SKM-1 (cell line): ENCODE data around the gene NTN4.
"Not testable (repeated sequence)": the region's sequence is repeated elsewhere in the genome, so short reads cannot be mapped to it uniquely, and the experiment has no call there.

Experiments
- DNase-seq: peaks from one replicate; lab custom pipeline; 2025; ENCODE audit not compliant: unreplicated experiment; lab: John Stamatoyannopoulos, UW

The NTN4 gene

GRCh38 chr12:95629392-95629791, 161.2 kb downstream of the NTN4 start:
- DNase-seq, result no peak

DNA sequence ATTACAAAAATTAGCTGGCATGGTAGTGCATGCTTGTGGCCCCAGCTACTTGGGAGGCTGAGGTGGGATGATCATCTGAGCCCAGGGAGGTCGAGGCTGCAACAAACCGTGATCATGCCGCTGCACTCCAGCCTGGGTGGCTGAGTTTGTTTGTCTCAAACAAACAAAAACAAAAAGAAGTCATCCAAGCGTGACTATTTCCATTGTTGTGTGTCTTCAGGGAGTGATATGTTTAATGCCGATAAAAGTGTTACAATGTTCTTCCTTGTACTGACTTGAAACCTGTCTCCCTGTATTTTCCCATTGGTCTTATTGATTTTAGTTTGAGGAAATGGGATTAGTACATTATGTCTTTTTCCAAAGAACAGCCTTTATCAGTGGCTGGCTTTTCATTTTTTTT, 163.7 kb downstream of the NTN4 start:
- DNase-seq, result no peak

GRCh38 chr12:95625012-95625411, 165.6 kb downstream of the NTN4 start:
- no peak for DNase-seq

GRCh38 chr12:95624589-95624988, 166.0 kb downstream of the NTN4 start:
- DNase-seq, result no peak

GRCh38 chr12:95623554-95624170, 166.9 kb downstream of the NTN4 start:
- no peak for DNase-seq

- DNase-seq, result no peak
These were observed 167.7 kb downstream of the NTN4 start for GRCh38 chr12:95622879-95623278.

GRCh38 chr12:95621725-95622124, 168.8 kb downstream of the NTN4 start:
- no peak for DNase-seq

DNA sequence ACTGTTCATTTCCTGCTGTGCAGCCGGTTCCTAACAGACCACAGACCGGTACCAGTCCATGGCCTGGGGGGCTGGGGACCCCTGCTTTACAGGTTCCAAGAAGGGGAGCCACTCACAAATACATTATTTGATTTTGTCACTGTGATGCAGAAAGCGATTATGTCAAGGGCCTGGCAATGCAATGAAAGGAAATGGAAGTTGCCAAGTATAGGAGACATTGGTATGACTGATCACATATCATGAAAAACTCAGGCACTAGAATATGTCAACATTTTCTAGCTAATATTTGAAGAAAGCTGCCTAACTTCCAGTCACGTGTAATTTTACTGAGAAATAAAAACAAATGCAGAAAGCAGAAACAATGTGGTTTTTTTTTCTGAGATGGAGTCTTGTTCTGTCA, 170.4 kb downstream of the NTN4 start:
- DNase-seq, result no peak

GRCh38 chr12:95616470-95616869, 174.1 kb downstream of the NTN4 start:
- not testable (repeated sequence) for DNase-seq

GRCh38 chr12:95615749-95616148, 174.8 kb downstream of the NTN4 start:
- DNase-seq, result no peak

GRCh38 chr12:95614390-95614982, 176.1 kb downstream of the NTN4 start:
- DNase-seq, result no peak

DNA sequence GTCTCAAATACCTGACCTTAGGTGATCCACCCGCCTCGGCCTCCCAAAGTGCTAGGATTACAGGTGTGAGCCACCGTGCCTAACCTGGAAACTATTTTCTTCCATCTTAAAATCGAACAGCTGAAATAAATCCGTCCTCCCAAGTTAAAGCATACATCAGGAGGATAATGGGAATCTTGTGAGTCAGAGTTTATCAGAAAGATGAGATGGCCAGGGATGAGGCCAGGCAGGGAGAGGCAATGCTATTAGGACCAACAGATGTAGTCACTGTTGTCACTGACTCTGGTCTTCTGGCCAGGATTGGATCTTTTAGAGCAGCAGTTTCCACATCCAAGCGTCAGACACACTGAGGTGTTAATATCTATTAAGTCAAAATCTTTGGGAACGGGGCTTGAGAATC, 177.5 kb downstream of the NTN4 start:
- no peak for DNase-seq

DNA sequence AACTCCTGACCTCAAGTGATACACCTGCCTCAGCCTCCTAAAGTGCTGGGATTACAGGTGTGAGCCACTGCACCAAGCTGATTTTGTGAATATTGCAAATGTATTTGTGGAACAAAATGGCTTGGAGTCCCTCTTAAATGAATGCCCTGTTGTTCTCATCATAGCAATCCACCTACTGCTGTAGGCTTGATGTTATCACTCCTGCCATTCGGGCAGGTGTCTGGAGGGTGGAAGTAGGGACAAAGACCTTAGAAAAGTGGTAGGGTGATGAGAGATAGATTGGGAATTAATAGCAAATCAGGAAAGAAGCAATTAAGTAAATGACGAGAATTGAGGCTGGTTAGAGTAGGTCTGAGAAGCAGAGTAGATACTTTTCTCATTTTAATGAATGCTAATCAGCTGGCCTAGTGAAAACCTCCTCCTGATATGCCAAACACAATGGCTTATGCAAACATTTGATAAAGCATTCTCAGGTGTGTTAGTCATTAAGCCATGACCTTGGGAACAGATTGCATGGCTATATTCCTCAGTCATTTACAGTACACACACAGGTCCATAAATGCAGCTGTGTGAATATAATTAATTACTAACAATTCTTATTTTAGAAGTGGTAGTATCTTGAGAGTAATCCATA, 178.8 kb downstream of the NTN4 start:
- DNase-seq, result no peak

GRCh38 chr12:95608252-95609033, 182.1 kb downstream of the NTN4 start:
- DNase-seq, result no peak
